ENCODE data around the gene AMH. TPM values are rescaled to one million over a fixed set of nuclear protein-coding genes. Genes with fewer than 3 reads are reported as not detected.

The AMH gene
- total and polyA plus RNA-seq, 12 donors, result 0.36 to 4.6 (median 1.1) TPM; not detected in 4

DNA sequence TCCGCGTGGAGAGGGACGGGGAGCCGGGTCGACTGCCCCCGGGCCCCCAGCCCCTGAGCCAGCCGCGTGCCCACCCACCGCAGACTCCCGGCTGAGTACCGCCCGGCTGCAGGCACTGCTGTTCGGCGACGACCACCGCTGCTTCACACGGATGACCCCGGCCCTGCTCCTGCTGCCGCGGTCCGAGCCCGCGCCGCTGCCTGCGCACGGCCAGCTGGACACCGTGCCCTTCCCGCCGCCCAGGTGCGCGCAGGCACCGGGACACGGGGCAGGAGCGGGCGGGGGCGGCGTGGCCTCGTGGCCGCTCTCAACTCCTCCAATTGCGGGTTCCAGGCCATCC, 1.6 kb downstream of the AMH start:
- intact Hi-C loops (cut with DNase I), result no loop called here
- Histone ChIP-seq H3K27me3 (peaks cover 46% of the 10 kb centered on the region), H3K9me3 (replicated peaks in 1 of 3) (no peaks in the 10 kb centered on the region), H3K36me3 (replicated peaks in 1 of 2) (peaks cover 0 to 21% of the 10 kb centered on the region in 2 donors), H3K4me1 (replicated peaks in 1 of 2) (peaks cover 0 to 41% of the 10 kb centered on the region in 2 donors), H3K4me3 (no peak overlapping the region), H3K27ac (no peak overlapping the region)
- 0 to 11% (median 10%) methylated on average over 1 to 40 of the region's 40 CpGs; no CpG with 5 or more reads in 1 of the 4 donors for WGBS, 4 donors
- TF ChIP-seq, protein P1, sequence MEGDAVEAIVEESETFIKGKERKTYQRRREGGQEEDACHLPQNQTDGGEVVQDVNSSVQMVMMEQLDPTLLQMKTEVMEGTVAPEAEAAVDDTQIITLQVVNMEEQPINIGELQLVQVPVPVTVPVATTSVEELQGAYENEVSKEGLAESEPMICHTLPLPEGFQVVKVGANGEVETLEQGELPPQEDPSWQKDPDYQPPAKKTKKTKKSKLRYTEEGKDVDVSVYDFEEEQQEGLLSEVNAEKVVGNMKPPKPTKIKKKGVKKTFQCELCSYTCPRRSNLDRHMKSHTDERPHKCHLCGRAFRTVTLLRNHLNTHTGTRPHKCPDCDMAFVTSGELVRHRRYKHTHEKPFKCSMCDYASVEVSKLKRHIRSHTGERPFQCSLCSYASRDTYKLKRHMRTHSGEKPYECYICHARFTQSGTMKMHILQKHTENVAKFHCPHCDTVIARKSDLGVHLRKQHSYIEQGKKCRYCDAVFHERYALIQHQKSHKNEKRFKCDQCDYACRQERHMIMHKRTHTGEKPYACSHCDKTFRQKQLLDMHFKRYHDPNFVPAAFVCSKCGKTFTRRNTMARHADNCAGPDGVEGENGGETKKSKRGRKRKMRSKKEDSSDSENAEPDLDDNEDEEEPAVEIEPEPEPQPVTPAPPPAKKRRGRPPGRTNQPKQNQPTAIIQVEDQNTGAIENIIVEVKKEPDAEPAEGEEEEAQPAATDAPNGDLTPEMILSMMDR (IDR thresholded peaks at IDR 0.05), result no peak
- no peak for TF ChIP-seq POLR2A (IDR thresholded peaks at IDR 0.05)
- DNase-seq, result no peak

DNA sequence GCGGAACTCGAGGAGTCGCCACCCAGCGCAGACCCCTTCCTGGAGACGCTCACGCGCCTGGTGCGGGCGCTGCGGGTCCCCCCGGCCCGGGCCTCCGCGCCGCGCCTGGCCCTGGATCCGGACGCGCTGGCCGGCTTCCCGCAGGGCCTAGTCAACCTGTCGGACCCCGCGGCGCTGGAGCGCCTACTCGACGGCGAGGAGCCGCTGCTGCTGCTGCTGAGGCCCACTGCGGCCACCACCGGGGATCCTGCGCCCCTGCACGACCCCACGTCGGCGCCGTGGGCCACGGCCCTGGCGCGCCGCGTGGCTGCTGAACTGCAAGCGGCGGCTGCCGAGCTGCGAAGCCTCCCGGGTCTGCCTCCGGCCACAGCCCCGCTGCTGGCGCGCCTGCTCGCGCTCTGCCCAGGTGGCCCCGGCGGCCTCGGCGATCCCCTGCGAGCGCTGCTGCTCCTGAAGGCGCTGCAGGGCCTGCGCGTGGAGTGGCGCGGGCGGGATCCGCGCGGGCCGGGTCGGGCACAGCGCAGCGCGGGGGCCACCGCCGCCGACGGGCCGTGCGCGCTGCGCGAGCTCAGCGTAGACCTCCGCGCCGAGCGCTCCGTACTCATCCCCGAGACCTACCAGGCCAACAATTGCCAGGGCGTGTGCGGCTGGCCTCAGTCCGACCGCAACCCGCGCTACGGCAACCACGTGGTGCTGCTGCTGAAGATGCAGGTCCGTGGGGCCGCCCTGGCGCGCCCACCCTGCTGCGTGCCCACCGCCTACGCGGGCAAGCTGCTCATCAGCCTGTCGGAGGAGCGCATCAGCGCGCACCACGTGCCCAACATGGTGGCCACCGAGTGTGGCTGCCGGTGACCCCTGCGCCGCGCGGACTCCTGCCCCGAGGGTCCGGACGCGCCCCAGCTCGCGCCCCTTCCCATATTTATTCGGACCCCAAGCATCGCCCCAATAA, 2.3 kb downstream of the AMH start:
- DNase-seq, result no peak
- peaks cover 0 to 41% of the 10 kb centered on the region in 2 donors for H3K4me1 ChIP-seq (replicated peaks in 1 of 2)
- H3K9me3 ChIP-seq (replicated peaks in 1 of 3), result no peaks in the 10 kb centered on the region
- intact Hi-C loops (cut with DNase I), result no loop called here
- H3K27ac ChIP-seq, result no peak overlapping the region
- TF ChIP-seq POLR2A (IDR thresholded peaks at IDR 0.05), result no peak
- TF ChIP-seq, protein P1 (IDR thresholded peaks at IDR 0.05), result no peak
- no peak overlapping the region for H3K4me3 ChIP-seq
- H3K27me3 ChIP-seq, result peaks cover 46% of the 10 kb centered on the region
- WGBS, 4 donors, result 6 to 10% (median 8%) methylated on average over 13 to 125 of the region's 125 CpGs
- peaks cover 0 to 15% of the 10 kb centered on the region in 2 donors for H3K36me3 ChIP-seq (replicated peaks in 1 of 2)

DNA sequence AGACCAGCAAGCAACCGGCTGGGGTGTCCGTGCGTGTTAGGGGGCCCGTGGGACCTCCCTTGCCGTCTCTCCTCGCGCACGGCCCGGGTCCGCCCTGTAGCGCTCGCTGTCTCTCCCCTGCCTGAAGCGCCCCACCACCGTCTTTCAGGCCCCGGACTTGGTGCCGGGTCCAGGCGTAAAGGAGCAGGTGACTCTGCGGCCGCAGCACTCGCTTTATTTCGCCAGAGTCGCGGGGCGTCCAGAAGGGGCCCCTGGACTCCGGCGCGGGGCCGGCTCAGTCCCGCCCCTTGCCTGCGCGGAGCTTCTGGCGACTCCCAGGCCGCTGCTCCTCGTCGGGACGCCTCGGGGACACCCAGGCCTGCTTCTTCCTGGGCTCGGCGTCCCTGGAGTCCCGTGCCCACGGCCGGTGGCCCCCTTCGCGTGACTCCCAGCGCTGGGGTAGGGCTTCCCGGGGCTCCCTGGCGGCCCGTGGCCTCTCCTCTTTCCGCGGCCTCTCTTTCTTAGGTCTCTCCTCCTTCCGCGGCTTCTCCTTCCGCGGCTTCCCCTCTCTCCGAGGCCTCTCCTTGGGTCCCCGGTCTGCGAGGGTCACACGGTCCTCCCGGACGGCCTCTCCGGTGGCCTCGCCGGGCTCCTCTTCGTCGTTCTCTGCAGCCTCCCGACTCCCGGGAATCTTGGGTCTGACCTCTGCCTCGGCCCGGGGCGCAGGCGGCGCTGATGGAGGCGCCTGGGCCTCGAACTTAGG, 3.1 kb downstream of the AMH start:
- 12 to 21% (median 18%) methylated on average over 32 to 74 of the region's 74 CpGs for WGBS, 4 donors
- intact Hi-C loops (cut with DNase I), result no loop called here
- Histone ChIP-seq H3K27ac (no peak overlapping the region), H3K27me3 (peaks cover 46% of the 10 kb centered on the region), H3K4me3 (no peak overlapping the region), H3K36me3 (replicated peaks in 1 of 2) (peaks cover 0 to 6% of the 10 kb centered on the region in 2 donors), H3K9me3 (replicated peaks in 1 of 3) (no peaks in the 10 kb centered on the region), H3K4me1 (replicated peaks in 1 of 2) (peaks cover 0 to 41% of the 10 kb centered on the region in 2 donors)
- DNase-seq, result no peak
- TF ChIP-seq, protein P1 (IDR thresholded peaks at IDR 0.05), result no peak
- TF ChIP-seq POLR2A (IDR thresholded peaks at IDR 0.05), result no peak

DNA sequence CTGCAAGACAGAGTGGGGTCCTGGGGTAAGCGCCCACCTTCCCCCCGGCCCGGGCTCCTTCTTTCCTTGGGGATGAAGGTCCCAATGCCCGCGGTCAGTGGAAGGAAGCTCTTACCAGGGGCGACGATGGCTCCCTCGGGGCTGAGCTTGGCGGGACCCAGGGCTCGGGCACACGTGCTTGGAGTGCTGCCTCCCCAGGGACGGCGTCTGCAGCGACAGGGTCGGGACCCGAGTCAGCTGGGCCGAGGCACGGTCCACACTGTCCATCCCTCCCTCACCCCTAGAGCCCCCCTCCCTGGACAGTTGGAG, 3.6 kb downstream of the AMH start:
- 10 to 23% (median 11%) methylated on average over 6 to 18 of the region's 18 CpGs; no CpG with 5 or more reads in 1 of the 4 donors for WGBS, 4 donors
- DNase-seq, result peak in 1 of 7 donors; percentile 21
- TF ChIP-seq POLR2A (IDR thresholded peaks at IDR 0.05), result no peak
- TF ChIP-seq, protein P1 (IDR thresholded peaks at IDR 0.05), result no peak
- Histone ChIP-seq H3K4me1 (replicated peaks in 1 of 2) (peaks cover 0 to 41% of the 10 kb centered on the region in 2 donors), H3K27me3 (peaks cover 46% of the 10 kb centered on the region), H3K9me3 (replicated peaks in 1 of 3) (no peaks in the 10 kb centered on the region), H3K36me3 (replicated peaks in 1 of 2) (peaks cover 0 to under 1% of the 10 kb centered on the region in 2 donors), H3K4me3 (no peak overlapping the region), H3K27ac (no peak overlapping the region)
- intact Hi-C loops (cut with DNase I), result no loop called here

Measured in adrenal gland (tissue), 12 donors.